Common myeloid progenitor, CD34-positive (primary cell): ENCODE results near the gene GAS2L1.

Experiments used
- CTCF ChIA-PET: fragments of 350-600 bp; sonication (Branson Sonifier 250); formaldehyde crosslinking; loops from one replicate; lab custom pipeline; 2021; ENCODE audit warnings: antibody characterized with exemption; lab: Charles Lee
- POLR2A ChIA-PET: fragments of 350-600 bp; sonication (Branson Sonifier 250); formaldehyde crosslinking; loops from one replicate; lab custom pipeline; 2021; ENCODE audit warnings: antibody characterized with exemption; lab: Charles Lee
- DNase-seq, 3 donors: peaks; one replicate each; pipeline versions ENCODE4 v3.0.0 to v3.0.0-alpha.2; 2013
- H3K27ac ChIP-seq, 2 experiments: 1 replicate in 1 of 2; 2 replicates in 1 of 2; pipeline ENCODE4 v1.7.0; 2013; ENCODE audit warnings: inconsistent platforms in 2 of 2, low read length in 2 of 2, mild to moderate bottlenecking in 2 of 2, low read depth in 1 of 2, moderate library complexity in 1 of 2; ENCODE audit not compliant: severe bottlenecking in 2 of 2, insufficient read depth in 1 of 2, poor library complexity in 1 of 2
- H3K27me3 ChIP-seq, 5 experiments: replicated peaks in 2 of 5; 1 replicate in 3 of 5; 2 replicates in 2 of 5; pipeline versions ENCODE4 v1.6.1 to v1.7.0; 2013; ENCODE audit warnings: low read length in 4 of 5, mild to moderate bottlenecking in 2 of 5, moderate library complexity in 2 of 5, inconsistent platforms in 1 of 5; ENCODE audit not compliant: insufficient read depth in 5 of 5, control insufficient read depth in 4 of 5
- H3K36me3 ChIP-seq, 4 experiments: 1 replicate in 2 of 4; 2 replicates in 2 of 4; pipeline versions ENCODE4 v1.6.1 to v1.7.0; 2013; ENCODE audit warnings: low read length in 3 of 4, control low read depth in 1 of 4, mild to moderate bottlenecking in 1 of 4; ENCODE audit not compliant: control insufficient read depth in 4 of 4, insufficient read depth in 4 of 4
- H3K4me1 ChIP-seq, 4 experiments: 1 replicate in 3 of 4; 2 replicates in 1 of 4; pipeline versions ENCODE4 v1.6.1 to v1.7.1; 2013; ENCODE audit warnings: low read length in 3 of 4, mild to moderate bottlenecking in 3 of 4, control low read depth in 1 of 4, inconsistent platforms in 1 of 4, moderate library complexity in 1 of 4; ENCODE audit not compliant: control insufficient read depth in 4 of 4, insufficient read depth in 4 of 4; ENCODE audit errors: control extremely low read depth in 1 of 4
- H3K4me3 ChIP-seq, 7 experiments: 1 replicate in 4 of 7; 2 replicates in 3 of 7; pipeline versions ENCODE4 v1.5.1 to v1.7.0; 2013; ENCODE audit warnings: mild to moderate bottlenecking in 7 of 7, low read length in 6 of 7, moderate library complexity in 6 of 7, inconsistent platforms in 2 of 7, low read depth in 2 of 7, control low read depth in 1 of 7; ENCODE audit not compliant: insufficient read depth in 4 of 7, control insufficient read depth in 1 of 7; ENCODE audit errors: extremely low read depth in 1 of 7
- H3K9me3 ChIP-seq, 5 experiments: 1 replicate in 4 of 5; 2 replicates in 1 of 5; pipeline versions ENCODE4 v1.6.1 to v1.7.1; 2013; ENCODE audit warnings: low read length in 4 of 5, mild to moderate bottlenecking in 2 of 5, inconsistent platforms in 1 of 5, low read depth in 1 of 5, moderate library complexity in 1 of 5; ENCODE audit not compliant: control insufficient read depth in 4 of 5, insufficient read depth in 2 of 5; ENCODE audit errors: control extremely low read depth in 1 of 5
- WGBS: methylation state at CpG from one replicate; pipeline ENCODE4 v1.1.5; 2013; ENCODE audit not compliant: insufficient coverage; 5-methylcytosine and 5-hydroxymethylcytosine counted together

Gene GAS2L1

DNA sequence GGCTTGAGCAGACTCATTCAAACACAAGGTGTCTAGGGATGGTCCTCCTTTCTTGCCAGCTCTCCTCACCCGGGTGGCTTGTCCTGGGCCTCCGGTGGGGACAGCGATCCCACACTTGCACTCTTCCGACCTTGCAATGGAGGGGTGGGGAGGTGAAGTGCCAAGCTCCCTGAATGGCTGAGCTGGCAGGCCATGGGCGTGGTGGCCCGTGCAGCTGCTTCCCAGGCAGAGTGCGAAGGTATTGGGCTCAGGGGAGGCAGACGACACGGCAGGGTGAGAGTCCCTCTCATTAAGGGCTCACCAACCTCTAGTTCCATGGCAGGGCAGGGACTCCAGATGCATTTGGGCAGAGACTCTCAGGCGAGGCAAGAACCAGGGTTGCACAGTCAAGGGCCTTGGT lies 20.0 kb downstream of the GAS2L1 start:
- POLR2A ChIA-PET = interaction anchor here (1.3 kb wide), 1 partner anchor 8 kb away, joined by 3 read pairs; no protein-coding TSS in a partner anchor

DNA sequence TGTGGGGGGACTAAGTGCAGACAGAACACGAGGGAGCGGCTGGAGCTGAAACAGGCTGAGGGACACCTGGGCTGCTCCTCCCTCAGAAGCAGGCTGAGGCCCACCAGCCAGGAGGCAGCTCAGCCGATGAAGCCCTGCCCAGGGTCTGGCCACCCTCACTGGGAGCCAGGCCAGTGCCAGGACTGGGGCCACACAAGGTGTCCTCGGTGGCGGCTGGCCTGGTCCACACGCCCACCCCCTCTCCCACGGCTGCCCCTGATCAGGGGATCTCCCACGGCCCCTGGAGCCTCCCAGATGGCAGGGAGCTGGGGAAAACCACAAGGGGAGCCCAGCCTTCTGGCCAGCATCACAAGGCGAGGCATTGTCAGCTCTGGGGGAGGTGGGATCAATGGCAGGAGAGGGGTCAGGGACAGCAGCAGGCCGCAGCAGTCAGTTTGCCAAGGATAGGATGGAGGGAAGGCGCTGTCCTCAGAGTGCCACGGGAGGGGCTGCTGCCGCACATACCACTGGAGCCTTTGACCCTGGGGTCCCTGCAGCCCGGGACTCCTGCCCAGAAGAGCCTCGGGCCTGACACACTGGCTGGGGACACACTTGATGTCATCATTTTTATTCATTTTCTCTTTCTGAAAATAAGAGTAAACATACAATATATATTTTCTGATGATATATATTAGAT lies 20.8 kb downstream of the GAS2L1 start:
- Histone ChIP-seq H3K4me1 (no peaks in the 10 kb centered on the region), H3K9me3 (no peaks in the 10 kb centered on the region), H3K27me3 (no peaks in the 10 kb centered on the region), H3K27ac (no peak overlapping the region), H3K36me3 (peaks cover 9 to 64% (median 47%) of the 10 kb centered on the region in 4 experiments), H3K4me3 (no peak overlapping the region)
- ChIA-PET POLR2A (interaction anchor here (0.6 to 1.3 kb wide), 2 partner anchors 9 to 28 kb away, joined by 3 to 4 read pairs; no protein-coding TSS in a partner anchor), CTCF (interaction anchor here (0.7 to 1.5 kb wide), 3 partner anchors 10 to 24 kb away, joined by 3 to 4 read pairs (median 3); no protein-coding TSS in a partner anchor)
- DNase-seq = no peak
- 100% methylated on average over 8 of the region's 15 CpGs for WGBS

More for the DNA sequence above, 20.0 kb downstream of the GAS2L1 start:
- H3K27me3 ChIP-seq = no peaks in the 10 kb centered on the region
- CTCF ChIA-PET = interaction anchor here (1.1 to 1.5 kb wide), 3 partner anchors 10 to 25 kb away, joined by 3 to 4 read pairs (median 3); no protein-coding TSS in a partner anchor
- H3K4me1 ChIP-seq = no peaks in the 10 kb centered on the region
- H3K9me3 ChIP-seq = no peaks in the 10 kb centered on the region
- DNase-seq = no peak
- no peak overlapping the region for H3K4me3 ChIP-seq
- WGBS = 93% methylated on average over 10 of the region's 10 CpGs
- no peak overlapping the region for H3K27ac ChIP-seq
- H3K36me3 ChIP-seq = peaks cover 9 to 56% (median 40%) of the 10 kb centered on the region in 4 experiments

GRCh38 chr22:29328055-29328454 lies 21.6 kb downstream of the GAS2L1 start:
- Histone ChIP-seq H3K27ac (no peak overlapping the region), H3K36me3 (peaks cover 9 to 72% (median 55%) of the 10 kb centered on the region in 4 experiments), H3K9me3 (no peaks in the 10 kb centered on the region), H3K27me3 (no peaks in the 10 kb centered on the region), H3K4me3 (no peak overlapping the region), H3K4me1 (no peaks in the 10 kb centered on the region)
- ChIA-PET POLR2A (interaction anchor here (0.6 kb wide), 1 partner anchor 27 kb away, joined by 4 read pairs; no protein-coding TSS in a partner anchor), CTCF (interaction anchor here (0.7 kb wide), 1 partner anchor 24 kb away, joined by 3 read pairs; no protein-coding TSS in a partner anchor)
- 87% methylated on average over 4 of the region's 5 CpGs for WGBS
- DNase-seq = no peak

- no peak for DNase-seq
- POLR2A ChIA-PET = no interaction called here
- CTCF ChIA-PET = no interaction called here
- Histone ChIP-seq H3K36me3 (peaks cover 9 to 77% (median 57%) of the 10 kb centered on the region in 4 experiments), H3K9me3 (no peaks in the 10 kb centered on the region), H3K4me3 (no peak overlapping the region), H3K27me3 (no peaks in the 10 kb centered on the region), H3K27ac (no peak overlapping the region), H3K4me1 (no peaks in the 10 kb centered on the region)
- WGBS = 95% methylated on average over 30 of the region's 34 CpGs
These were observed 22.4 kb downstream of the GAS2L1 start for GRCh38 chr22:29328566-29329500.

DNA sequence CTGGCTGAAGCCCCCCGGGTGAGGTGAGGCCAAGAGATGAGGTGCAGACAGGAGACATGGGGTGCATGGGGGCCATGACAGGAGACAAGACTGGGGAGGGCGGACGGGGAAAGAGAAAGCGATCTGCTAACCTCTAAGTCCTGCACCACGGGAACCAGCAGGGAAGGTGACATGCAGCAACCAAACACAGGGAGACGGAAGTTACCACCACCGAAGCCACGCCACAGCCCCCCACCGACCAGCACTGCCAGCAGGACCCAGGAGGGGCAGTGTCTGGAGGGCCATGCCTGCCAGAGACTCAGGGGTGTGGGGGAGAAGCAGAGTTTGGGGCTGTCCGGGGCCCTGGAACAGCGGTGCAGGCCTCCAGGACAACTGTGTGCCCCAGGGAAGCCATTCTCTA lies 23.1 kb downstream of the GAS2L1 start:
- no peak overlapping the region for H3K4me3 ChIP-seq
- peaks cover 9 to 84% (median 62%) of the 10 kb centered on the region in 4 experiments for H3K36me3 ChIP-seq
- no peaks in the 10 kb centered on the region for H3K4me1 ChIP-seq
- DNase-seq = no peak
- H3K27ac ChIP-seq = no peak overlapping the region
- no peaks in the 10 kb centered on the region for H3K9me3 ChIP-seq
- 96% methylated on average over 10 of the region's 11 CpGs for WGBS
- POLR2A ChIA-PET = no interaction called here
- CTCF ChIA-PET = no interaction called here
- no peaks in the 10 kb centered on the region for H3K27me3 ChIP-seq

DNA sequence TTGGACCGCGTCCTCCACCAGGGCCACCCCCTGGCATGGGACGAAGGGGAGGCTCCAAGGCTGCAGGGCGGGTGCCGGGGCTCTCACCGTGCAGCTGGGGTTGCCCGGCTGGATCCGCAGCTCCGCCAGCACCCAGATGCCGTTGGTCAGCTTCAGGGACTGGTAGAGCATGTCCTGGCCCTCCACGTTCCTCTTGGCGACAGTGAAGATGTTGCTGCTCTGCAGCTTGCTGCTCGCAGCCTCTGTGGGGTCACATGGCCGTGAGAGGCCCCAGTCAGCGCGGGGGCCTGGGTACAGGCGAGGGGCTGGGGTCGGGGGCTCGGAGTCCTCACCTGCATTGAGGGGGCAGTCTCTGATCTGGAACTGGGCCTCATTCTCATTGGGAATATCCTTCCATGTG lies 23.8 kb downstream of the GAS2L1 start:
- ChIA-PET POLR2A (no interaction called here), CTCF (no interaction called here)
- H3K9me3 ChIP-seq = no peaks in the 10 kb centered on the region
- H3K27ac ChIP-seq = no peak overlapping the region
- H3K36me3 ChIP-seq = peaks cover 9 to 91% (median 67%) of the 10 kb centered on the region in 4 experiments
- DNase-seq = no peak
- no peaks in the 10 kb centered on the region for H3K4me1 ChIP-seq
- H3K27me3 ChIP-seq = no peaks in the 10 kb centered on the region
- 98% methylated on average over 18 of the region's 19 CpGs for WGBS
- H3K4me3 ChIP-seq = no peak overlapping the region
